Psoas muscle (tissue), 8 donors: ENCODE data around the gene SPR. TPM values are rescaled to one million over a fixed set of nuclear protein-coding genes. Genes with fewer than 3 reads are reported as not detected.

Experiments
- ATAC-seq, 4 donors: fragments of 200-7000 bp; cut with Tn5 transposase; one replicate each; pipeline ENCODE4 v1.9.1; 2020; ENCODE audit warnings: moderate library complexity in 3 of 4, mild to moderate bottlenecking in 2 of 4
- DNase-seq, 2 donors: peaks; one replicate each; pipeline ENCODE4 v3.0.0-alpha.2; 2020
- H3K27ac ChIP-seq: fragments of 200-600 bp; one replicate; pipeline ENCODE4 v1.8.0; 2022
- H3K27me3 ChIP-seq, 3 donors: fragments of 200-600 bp in 1 of 3; one replicate each; pipeline versions ENCODE4 v1.6.1 to v1.8.0; 2013 to 2022; ENCODE audit warnings: low read length in 2 of 3, mild to moderate bottlenecking in 2 of 3, moderate library complexity in 1 of 3; ENCODE audit not compliant: insufficient read depth in 3 of 3
- H3K36me3 ChIP-seq, 2 donors: fragments of 200-600 bp in 1 of 2; one replicate each; pipeline versions ENCODE4 v1.6.1 to v1.8.0; 2013 to 2022; ENCODE audit warnings: low read depth in 1 of 2, mild to moderate bottlenecking in 1 of 2, moderate library complexity in 1 of 2; ENCODE audit not compliant: insufficient read depth in 1 of 2
- H3K4me1 ChIP-seq: fragments of 200-600 bp; one replicate; pipeline ENCODE4 v1.8.0; 2022
- H3K4me3 ChIP-seq: fragments of 200-600 bp; one replicate; pipeline ENCODE4 v1.8.0; 2022; ENCODE audit warnings: mild to moderate bottlenecking
- H3K9me3 ChIP-seq: fragments of 200-600 bp; one replicate; pipeline ENCODE4 v1.8.0; 2022
- WGBS, 3 donors: extraction: QIAGEN DNeasy Blood & Tissue Kit; methylation state at CpG; one replicate each; pipeline versions ENCODE4 v1.1.6 to v1.1.7; 2013; 5-methylcytosine and 5-hydroxymethylcytosine counted together
- intact Hi-C, 2 donors: fragments of 100-400 bp; cut with DNase I; formaldehyde crosslinking; loops; one replicate each; pipeline versions ENCODE4 v1.11.0 to v1.14.2; 2022
- polyA plus RNA-seq, 3 donors: library from polyadenylated mRNA; stranded (reverse); fragments of 200-250 nt; gene quantifications; one replicate each; pipeline ENCODE4 v1.2.3, GENCODE V29; 2013
- total RNA-seq, 4 donors: library from RNA; stranded (reverse); fragmentation: NEBNext Ultra II Directional in 2 of 4; extraction: Animal tissue kit (Norgen Biotek cat#: 25700) in 2 of 4; gene quantifications; one replicate each; pipeline versions ENCODE4 v1.2.1 to v1.2.4, GENCODE V29; 2021 to 2023
- TF ChIP-seq, protein P1 (sequence below): fragments of 200-600 bp; IDR thresholded peaks from one replicate; pipeline ENCODE4 v1.8.0; 2022; ENCODE audit warnings: antibody characterized with exemption
- donor health status: healthy with polysubstance abuse.
- donor health status: DM: no; HTN: no; CAD: no; lungs with moderate emphysema.
- donor health status: Bipolar disorder and iron deficiency.
- donor health status: healthy.
- donor health status: DM: yes; HTN: yes; CAD: no.
- donor health status: DM: no; HTN: no; CAD: no.
- donor health status: DM: no; HTN: no; CAD: no.
- donor health status: DM: yes; HTN: yes; CAD: no.

Gene SPR
- total and polyA plus RNA-seq, 7 donors, result 19.1 to 46.0 (median 32.8) TPM

DNA sequence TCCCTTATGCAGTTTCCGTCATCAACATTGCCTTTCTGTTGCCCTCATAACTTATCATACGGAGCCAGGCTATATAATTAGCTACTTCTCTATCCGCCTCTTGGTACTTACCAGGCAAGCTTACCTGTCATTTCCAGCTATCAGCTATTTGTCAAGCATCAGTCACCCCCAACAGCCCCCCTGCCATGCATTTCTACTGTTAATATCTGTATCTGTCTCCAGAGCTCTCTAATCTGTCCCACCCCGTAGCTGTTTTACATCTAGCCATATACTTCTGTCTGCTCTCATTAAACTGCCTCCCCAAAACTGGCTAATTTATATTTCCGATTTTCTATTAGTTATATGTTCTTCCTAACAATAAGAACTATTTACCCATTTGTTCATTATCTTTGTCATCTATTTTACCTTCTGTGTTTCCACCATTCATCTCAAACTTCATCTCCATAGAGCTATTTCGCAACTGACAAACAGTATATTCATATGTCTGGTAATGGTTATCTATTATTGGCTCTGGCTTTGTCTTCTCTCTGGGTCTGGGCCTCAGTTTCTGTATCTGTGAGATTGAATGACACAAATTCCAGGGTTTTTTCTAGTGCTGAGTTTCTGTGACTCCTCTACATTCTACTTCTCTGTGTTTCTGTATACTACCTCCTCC is 39.7 kb downstream of the SPR start:
- Histone ChIP-seq H3K4me1 (peaks cover 10% of the 10 kb centered on the region), H3K4me3 (no peak overlapping the region), H3K36me3 (no peaks in the 10 kb centered on the region), H3K27ac (no peak overlapping the region), H3K9me3 (no peaks in the 10 kb centered on the region), H3K27me3 (peaks cover 0 to 76% (median 30%) of the 10 kb centered on the region in 3 donors)
- ATAC-seq (no peak), DNase-seq (no peak)
- WGBS, 3 donors, result 64 to 77% (median 70%) methylated on average over 6 of the region's 6 CpGs
- TF ChIP-seq, protein P1, sequence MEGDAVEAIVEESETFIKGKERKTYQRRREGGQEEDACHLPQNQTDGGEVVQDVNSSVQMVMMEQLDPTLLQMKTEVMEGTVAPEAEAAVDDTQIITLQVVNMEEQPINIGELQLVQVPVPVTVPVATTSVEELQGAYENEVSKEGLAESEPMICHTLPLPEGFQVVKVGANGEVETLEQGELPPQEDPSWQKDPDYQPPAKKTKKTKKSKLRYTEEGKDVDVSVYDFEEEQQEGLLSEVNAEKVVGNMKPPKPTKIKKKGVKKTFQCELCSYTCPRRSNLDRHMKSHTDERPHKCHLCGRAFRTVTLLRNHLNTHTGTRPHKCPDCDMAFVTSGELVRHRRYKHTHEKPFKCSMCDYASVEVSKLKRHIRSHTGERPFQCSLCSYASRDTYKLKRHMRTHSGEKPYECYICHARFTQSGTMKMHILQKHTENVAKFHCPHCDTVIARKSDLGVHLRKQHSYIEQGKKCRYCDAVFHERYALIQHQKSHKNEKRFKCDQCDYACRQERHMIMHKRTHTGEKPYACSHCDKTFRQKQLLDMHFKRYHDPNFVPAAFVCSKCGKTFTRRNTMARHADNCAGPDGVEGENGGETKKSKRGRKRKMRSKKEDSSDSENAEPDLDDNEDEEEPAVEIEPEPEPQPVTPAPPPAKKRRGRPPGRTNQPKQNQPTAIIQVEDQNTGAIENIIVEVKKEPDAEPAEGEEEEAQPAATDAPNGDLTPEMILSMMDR, result no peak
- intact Hi-C loops, result no loop called here

DNA sequence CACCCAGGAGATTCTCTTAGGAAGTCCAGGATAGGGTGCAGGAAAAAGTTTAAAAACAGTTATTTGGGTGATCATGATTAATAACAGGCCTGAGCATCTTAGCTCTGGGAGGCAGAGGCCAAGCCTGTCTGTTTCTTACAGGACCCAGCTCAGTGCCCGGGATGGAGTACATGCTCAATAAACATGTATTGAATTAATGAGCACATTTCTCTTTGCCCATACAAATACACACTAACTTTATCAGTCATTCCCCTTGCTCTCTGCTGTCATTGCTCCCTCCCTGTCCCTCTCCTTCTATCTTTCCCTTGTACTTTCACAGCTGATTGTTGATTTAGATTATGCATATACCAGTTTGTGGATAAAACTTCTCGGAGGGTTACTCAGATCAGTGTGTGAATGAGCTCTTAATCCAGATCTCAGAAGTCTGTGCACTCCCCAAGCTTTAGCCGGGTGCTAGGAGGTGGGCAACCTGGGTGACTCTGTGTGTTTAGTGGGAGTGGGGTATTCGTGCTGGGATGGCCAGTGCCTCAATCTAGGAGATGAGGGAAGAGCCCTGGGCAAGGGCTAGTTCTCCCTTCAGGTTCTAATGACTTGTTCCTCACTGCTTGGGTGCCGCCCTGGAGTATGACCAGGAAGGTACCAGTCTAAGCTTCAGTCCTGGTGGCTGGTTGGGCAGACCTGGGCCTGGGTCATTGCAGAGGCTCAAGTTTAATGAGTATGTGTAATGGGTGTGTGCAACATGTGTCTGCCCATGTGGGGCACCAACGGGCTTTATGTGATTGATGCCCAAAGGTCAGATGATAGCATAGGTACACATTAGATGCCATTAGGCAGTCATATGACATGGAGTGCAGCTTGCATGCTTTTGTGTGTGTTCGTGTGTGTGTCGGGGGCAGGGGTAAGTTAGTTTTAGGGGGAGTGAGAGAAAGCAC is 40.7 kb downstream of the SPR start:
- intact Hi-C loops, result no loop called here
- Histone ChIP-seq H3K27me3 (peaks cover 0 to 66% (median 24%) of the 10 kb centered on the region in 3 donors), H3K9me3 (no peaks in the 10 kb centered on the region), H3K36me3 (no peaks in the 10 kb centered on the region), H3K4me3 (no peak overlapping the region), H3K27ac (no peak overlapping the region), H3K4me1 (peaks cover 10% of the 10 kb centered on the region)
- 83 to 87% (median 85%) methylated on average over 8 of the region's 8 CpGs for WGBS, 3 donors
- TF ChIP-seq, protein P1, result no peak
- ATAC-seq (no peak), DNase-seq (peak in 1 of 2 donors; percentile 7)

DNA sequence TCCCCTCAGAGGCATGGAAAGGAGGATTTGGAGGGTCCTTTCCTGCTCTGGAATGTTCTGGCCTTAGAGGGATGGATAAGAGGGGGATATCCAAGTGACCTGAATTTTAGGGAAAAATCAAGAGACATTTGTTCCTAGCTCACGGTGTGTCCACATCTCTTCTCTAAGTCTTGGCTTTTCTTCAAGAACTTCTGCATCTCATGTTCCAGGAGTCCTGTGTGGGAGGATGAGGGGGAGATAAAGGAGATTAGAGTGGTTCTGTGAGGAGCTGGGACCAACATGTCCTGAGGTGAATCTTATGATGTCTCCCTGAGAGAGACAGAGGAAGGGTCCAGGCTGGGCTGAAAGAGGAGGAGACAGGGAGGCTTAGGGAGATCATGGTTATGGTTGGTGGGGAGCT is 41.8 kb downstream of the SPR start:
- 77 to 88% (median 83%) methylated on average over 1 of the region's 1 CpG for WGBS, 3 donors
- H3K27me3 ChIP-seq, result peaks cover 0 to 55% (median 20%) of the 10 kb centered on the region in 3 donors
- H3K4me3 ChIP-seq, result no peak overlapping the region
- peaks cover 10% of the 10 kb centered on the region for H3K4me1 ChIP-seq
- no peak for ATAC-seq
- TF ChIP-seq, protein P1, result no peak
- no peak for DNase-seq
- intact Hi-C loops, result no loop called here
- no peaks in the 10 kb centered on the region for H3K36me3 ChIP-seq
- H3K9me3 ChIP-seq, result no peaks in the 10 kb centered on the region
- H3K27ac ChIP-seq, result no peak overlapping the region

- TF ChIP-seq, protein P1, result no peak
- Histone ChIP-seq H3K4me3 (no peak overlapping the region), H3K4me1 (no peaks in the 10 kb centered on the region), H3K27ac (no peak overlapping the region), H3K27me3 (peaks cover 0 to 31% (median 4%) of the 10 kb centered on the region in 3 donors), H3K9me3 (no peaks in the 10 kb centered on the region), H3K36me3 (no peaks in the 10 kb centered on the region)
- intact Hi-C loops, result no loop called here
- WGBS, 3 donors, result 87 to 89% (median 87%) methylated on average over 14 of the region's 14 CpGs
- ATAC-seq, result no peak
- peak in 1 of 2 donors; percentile 19 for DNase-seq
These were observed 44.2 kb downstream of the SPR start for GRCh38 chr2:72931280-72931910.
